GM12872 (cell line): ENCODE results near the gene TIMP4.

Experiments
- TF ChIP-seq, protein P1 (sequence below): IDR thresholded peaks from 3 replicates; pipeline ENCODE4 v1.5.1; 2011; ENCODE audit warnings: low read depth, mild to moderate bottlenecking, low read length, moderate library complexity; ENCODE audit not compliant: insufficient read depth

Gene TIMP4

DNA sequence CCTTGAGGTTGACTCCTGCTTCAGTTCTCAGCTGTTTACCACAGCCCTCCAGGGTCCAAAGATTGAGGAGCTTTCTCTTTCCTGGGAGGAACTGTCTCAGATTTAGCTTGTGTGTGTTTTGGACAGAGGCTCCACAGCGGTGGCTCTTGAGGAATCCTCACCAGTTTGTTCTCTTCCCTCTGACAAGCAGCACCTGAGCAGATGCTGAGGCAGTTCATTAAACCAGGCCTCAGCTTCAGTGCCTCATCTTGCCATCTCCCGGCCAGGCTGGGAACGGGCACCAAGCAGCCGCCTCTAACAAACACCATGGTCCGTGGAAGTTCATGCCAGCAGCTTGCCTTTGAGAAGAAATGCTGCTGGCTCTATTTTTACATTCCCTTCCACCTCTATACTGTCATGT lies 25.8 kb upstream of the TIMP4 start:
- TF ChIP-seq, protein P1, sequence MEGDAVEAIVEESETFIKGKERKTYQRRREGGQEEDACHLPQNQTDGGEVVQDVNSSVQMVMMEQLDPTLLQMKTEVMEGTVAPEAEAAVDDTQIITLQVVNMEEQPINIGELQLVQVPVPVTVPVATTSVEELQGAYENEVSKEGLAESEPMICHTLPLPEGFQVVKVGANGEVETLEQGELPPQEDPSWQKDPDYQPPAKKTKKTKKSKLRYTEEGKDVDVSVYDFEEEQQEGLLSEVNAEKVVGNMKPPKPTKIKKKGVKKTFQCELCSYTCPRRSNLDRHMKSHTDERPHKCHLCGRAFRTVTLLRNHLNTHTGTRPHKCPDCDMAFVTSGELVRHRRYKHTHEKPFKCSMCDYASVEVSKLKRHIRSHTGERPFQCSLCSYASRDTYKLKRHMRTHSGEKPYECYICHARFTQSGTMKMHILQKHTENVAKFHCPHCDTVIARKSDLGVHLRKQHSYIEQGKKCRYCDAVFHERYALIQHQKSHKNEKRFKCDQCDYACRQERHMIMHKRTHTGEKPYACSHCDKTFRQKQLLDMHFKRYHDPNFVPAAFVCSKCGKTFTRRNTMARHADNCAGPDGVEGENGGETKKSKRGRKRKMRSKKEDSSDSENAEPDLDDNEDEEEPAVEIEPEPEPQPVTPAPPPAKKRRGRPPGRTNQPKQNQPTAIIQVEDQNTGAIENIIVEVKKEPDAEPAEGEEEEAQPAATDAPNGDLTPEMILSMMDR = no peak

DNA sequence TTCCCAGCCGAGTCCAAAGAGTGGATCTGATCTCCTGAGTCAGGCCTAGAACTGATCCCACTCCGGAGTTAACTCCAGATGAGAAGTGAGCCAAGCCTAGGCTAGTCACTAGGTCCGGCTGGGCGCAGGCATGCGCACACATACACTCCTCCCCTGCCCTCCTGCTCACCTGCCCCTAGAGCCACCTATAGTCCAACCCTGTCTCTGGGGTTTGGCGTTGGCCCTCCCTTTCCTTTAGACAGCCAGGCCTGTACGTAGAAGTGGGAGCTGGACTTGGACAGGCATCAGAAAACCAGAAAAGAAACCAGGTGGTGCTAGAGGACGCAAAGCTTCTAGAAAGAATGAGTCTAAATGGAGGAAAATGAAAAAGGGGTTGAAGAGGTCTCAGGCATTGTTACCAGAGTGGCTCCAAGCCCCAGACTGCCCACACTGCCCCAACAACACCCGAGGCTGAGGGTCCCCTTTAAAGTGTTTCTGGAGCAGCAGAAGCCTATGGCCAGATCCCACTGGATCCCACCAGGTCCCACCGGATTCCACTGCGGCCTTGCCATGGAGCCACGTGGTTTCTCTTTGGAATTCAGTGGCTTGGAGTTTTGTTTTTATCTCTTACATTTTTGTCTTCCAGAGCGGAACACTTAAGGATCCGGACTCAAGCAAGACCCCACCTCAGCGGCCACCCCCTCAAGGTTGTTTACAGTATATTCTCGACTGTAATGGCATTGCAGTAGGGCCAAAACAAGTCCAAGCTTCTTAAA lies 24.2 kb upstream of the TIMP4 start:
- TF ChIP-seq, protein P1 = no peak

DNA sequence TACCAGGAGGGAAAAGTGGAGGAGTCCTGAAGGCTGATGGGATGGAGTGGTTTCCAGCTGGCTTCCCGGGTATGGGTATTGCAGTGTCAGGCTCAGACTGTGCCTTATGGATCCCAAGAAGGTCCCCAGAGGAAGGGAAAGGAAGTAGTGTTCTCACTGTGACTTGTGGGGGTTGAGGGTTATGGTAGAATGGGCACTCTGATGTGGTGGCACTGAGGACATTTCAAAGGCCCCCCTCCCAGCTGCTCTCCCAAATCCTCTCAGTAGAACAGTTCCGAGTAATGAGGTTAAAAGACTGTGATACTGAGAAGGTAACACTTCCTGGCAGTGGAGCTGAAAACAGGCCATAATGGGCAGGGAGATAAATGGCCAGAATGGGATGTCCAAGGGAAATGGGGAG lies 23.1 kb upstream of the TIMP4 start:
- TF ChIP-seq, protein P1 = no peak

DNA sequence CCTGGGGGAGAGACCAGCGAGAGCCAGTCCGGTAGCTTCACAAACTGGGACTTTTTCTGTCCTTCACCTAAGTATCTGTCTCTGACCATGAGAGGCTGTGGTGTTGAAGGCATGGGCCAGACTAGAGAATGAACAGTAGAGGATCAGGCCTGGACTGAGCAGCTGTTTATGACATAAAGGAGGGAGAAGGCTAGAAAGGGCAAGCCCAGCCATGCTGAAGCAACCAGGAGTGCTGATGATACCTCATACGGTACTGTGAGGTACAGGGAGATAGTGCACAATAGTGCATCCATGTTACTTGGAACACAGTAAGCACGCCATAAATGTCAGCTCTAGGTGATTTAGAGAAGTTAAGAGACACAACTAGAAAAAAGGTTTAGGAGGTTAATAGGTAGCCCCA lies 22.6 kb upstream of the TIMP4 start:
- TF ChIP-seq, protein P1 = no peak

DNA sequence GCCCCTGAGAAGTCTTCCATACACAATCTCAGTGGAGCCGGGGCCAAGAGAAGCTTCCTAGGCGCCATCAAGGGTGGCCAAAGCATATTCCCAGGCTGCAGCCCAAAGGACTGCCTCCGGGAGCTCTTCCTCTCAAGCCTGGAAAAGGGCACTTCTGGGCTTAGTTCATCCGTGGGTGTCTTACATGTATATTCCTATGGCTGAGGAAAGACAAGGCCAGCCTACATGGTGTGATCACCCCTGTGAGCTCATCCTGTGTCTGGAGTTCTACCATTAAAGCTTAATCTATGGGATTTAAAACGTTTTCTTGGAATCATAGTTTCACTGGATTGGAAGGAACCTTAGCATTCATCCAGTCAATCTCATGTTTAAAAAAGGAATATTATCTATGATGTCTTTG lies 21.9 kb upstream of the TIMP4 start:
- TF ChIP-seq, protein P1 = no peak

DNA sequence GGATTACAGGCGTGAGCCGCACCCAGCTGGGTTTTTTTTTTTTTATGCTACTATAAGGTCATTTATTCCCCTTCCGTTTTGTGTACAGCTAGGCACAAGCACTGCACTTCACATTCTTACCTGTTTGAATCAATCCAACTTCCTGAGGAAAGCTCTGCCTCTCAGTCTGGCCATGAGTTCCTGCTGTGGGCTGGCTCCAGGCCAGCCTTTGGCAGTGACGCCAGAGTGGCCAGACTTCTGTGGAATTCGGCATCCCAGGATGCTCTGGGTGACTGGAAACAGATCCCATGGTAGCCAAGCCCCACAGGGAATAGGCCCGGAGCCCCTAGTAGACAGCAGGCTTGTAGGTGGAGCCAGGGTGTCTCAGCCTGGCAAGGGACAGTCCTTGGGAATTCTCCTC lies 21.5 kb upstream of the TIMP4 start:
- TF ChIP-seq, protein P1 = no peak

DNA sequence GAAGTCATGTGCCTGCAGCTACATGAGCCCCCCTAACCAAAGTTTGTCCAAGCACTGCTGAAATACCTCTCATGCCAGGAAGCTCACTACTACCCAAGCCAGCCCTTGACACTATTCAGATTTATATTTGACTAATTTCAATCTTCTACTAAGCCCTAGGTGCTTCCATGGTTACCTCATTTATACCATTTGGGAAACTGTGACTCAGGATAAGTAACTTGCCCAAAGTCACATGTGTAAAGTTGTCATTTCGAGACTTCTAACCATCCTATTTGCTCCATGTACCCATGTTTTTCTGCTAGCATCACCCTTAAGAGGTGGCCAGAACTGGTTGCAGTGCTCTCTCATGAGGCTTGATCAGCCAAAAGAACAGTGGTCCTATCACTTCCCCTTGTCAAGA lies 20.7 kb upstream of the TIMP4 start:
- TF ChIP-seq, protein P1 = no peak
